GM19025 (cell line): ENCODE data around the gene FGF10.

ENCODE experiments used
- ATAC-seq: cut with Tn5 transposase; IDR thresholded peaks from one replicate; pipeline ENCODE4 v1.9.1; 2021; ENCODE audit warnings: mild to moderate bottlenecking, low read depth, moderate library complexity; ENCODE audit not compliant: unreplicated experiment

FGF10 gene

DNA sequence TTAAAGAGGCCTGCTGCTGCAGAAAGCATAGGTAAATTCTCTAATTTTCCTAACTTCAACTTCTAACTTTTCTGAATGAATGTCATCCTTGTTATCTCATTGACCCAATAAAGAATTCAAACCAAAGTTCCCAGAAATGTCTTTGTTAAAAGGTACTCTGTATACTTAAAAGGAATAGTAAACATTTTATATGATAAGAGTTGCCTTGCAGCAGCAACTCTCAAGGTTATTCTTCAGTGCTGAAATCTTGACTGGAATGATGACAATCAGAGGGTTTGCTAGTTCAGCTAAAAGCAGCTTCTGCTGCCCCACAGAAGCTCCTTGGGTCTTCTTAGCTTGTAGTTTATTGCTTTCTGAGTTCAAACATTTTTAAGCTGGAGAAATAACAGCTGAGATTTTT is 28.3 kb downstream of the FGF10 start:
- no peak for ATAC-seq

GRCh38 chr5:44358421-44358820 is 30.8 kb downstream of the FGF10 start:
- no peak for ATAC-seq

GRCh38 chr5:44356231-44356630 is 33.0 kb downstream of the FGF10 start:
- no peak for ATAC-seq

- no peak for ATAC-seq
Measured at GRCh38 chr5:44345871-44346270, 43.3 kb downstream of the FGF10 start.

GRCh38 chr5:44336708-44337107 is 52.5 kb downstream of the FGF10 start:
- ATAC-seq, result no peak

DNA sequence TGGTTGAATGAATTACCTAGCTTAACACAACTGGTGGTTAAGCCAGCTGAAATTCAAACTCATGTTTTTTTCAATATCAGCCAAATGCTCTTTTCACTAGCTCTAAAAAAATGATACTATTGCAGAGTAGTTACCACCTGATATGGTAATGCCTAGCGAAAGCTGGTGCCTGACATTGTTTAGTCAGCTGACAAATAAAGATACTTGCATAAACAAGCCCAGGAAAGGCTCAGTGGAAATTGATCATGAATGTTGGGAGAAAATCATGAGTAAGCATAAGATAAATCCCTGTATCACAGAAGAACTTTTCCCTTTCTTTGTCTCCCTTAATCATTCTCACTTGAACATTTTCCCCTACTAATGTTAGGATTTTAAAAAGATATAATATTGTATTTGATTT is 54.6 kb downstream of the FGF10 start:
- ATAC-seq, result no peak

DNA sequence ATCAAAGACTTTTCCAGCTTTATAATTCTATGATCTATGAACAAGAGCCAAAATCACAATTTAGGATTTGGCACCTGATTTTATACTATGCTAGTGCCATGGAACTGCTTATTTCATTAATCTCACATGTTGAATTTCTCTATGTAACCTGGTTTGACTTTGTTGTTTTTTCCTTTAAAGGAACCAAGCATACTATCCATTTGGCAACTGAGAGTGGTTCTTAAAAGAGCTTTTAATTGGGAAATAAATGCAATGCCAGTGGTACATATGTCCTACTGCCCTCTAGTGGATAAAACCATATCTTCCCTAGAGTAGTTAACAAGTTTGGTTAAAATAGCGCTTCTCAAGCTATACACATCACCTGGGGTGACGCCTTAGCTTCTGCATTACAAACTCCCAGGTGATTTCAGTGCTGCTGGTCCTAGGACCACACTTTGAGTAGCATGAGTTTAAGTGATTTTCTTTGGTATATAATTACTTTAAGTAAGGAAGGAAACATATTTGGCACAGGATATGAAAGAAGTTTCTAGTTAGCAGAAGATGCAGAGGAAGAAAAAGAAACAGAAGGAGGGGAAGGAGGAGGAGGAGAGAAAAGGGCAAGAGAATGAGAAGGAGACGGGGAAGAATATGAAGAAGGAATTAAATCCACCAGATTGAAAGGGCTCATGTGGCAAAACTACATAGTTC is 56.8 kb downstream of the FGF10 start:
- no peak for ATAC-seq

GRCh38 chr5:44331471-44332050 is 57.7 kb downstream of the FGF10 start:
- ATAC-seq, result no peak

DNA sequence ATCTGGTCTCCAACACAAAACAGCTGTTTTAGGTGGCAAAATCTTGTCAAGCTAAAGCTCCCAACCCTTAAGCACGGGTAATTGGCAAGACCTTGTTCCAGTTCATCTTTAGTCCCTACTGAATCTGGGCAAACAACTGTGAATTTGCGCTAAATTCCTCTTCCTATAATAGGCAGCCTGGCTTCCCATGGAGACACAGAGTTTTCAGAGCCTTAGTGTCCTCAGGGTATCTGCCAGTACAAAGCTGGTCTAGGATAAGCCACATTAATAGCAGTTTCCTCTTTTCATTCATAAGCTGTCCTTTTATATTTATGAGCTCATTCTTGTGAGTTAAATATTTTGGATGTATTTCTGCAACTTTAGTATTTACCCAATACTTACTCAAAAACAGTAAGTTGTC is 59.5 kb downstream of the FGF10 start:
- ATAC-seq, result no peak

DNA sequence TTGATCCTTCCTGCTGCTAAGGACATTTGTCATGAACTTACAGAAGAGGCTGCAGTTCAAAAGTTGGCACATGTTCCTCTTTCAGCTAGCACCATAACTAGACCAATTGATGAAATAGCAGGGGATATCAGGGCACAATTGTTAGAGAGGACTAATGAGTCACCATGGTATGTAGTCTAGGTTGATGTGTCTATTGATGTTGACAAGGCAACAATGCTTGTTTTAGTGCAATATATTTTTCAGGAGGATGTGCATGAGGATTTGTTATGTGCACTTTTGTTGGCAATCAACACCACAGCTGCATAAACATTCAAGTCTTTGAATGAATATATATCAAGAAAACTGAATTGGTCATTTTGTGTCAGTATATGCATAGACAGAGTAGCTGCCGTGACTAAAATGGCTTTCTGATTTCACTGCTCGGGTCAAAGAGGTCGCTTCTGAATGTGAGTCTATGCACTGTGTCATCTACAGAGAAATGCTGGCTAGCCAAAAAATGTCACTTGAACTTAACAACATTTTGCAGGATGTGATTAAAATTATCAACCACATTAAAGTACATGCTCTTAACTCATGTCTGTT is 68.0 kb downstream of the FGF10 start:
- ATAC-seq, result no peak

DNA sequence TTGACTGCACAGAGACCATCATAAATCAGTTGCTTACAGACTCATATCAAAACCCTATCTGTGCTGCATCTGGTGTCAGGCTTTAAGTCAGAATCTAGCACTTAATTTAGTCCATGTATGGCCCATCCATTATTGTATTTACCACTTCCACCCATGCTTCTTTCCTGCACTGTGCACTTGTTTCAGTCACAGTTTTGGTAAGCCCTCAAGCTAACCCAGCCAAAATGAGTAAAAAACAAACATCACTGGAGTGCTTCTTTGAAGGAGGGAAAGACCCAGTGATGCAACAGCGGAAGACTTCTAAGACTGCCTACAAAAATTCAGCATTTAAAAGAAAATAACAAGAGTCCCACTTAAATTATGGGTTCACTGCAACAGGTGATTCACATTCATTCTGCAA is 69.0 kb downstream of the FGF10 start:
- ATAC-seq, result no peak

GRCh38 chr5:44318883-44319282 is 70.3 kb downstream of the FGF10 start:
- ATAC-seq, result no peak

- ATAC-seq, result no peak
Measured at GRCh38 chr5:44312374-44312773, 76.8 kb downstream of the FGF10 start.

GRCh38 chr5:44300551-44300950 is 88.7 kb downstream of the FGF10 start:
- no peak for ATAC-seq

GRCh38 chr5:44299394-44299793 is 89.8 kb downstream of the FGF10 start:
- no peak for ATAC-seq

DNA sequence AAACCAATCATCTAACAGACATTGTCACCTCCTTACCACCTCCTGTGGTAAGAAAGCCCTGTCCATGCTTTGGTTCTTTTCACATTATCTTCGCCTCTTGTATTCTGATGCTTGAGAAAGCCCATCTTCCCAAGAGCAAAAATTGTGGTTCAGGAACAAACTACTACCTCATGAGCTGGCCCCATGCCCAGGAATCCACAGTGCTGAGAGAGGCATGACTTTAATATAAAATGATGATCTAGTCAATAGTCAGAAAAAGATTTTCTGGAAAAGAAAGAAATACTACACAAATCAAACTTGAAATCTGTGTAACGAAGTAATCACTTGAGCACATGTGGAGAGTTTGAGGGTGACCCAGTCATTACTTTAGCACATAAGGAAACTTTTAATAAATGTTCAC is 94.7 kb downstream of the FGF10 start:
- no peak for ATAC-seq

GRCh38 chr5:44292736-44293135 is 96.5 kb downstream of the FGF10 start:
- no peak for ATAC-seq

- ATAC-seq, result no peak
Measured at GRCh38 chr5:44278469-44278868, 110.8 kb downstream of the FGF10 start.

- no peak for ATAC-seq
Measured at GRCh38 chr5:44275908-44276307, 113.3 kb downstream of the FGF10 start.

GRCh38 chr5:44275329-44275728 is 113.9 kb downstream of the FGF10 start:
- ATAC-seq, result no peak

DNA sequence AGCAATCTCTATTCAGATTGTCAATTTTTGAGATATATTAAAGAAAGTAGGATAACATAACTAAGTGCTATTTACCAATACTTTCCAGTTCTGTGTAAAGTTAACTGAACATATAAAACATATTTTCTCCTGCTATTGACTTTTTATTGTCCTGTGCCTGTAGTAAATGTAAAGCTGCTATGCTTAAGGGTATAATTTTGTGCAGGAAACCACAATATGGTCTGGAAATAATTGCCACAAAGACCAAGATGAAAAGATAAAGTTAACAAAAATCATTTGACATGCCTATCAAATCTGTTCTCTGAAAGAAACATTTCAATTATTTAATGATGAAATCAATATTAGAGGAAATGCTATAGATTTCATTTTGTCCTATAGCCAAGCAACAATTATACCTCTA is 121.3 kb downstream of the FGF10 start:
- no peak for ATAC-seq

GRCh38 chr5:44266882-44267576 is 122.2 kb downstream of the FGF10 start:
- ATAC-seq, result no peak
